SHP77 (cell line): ENCODE results near the gene FBXO44.
"Not testable (repeated sequence)": the region's sequence is repeated elsewhere in the genome, so short reads cannot be mapped to it uniquely, and the experiment has no call there.

Source experiments
- DNase-seq, 2 experiments: peaks; one replicate each; lab custom pipeline; 2025; lab: John Stamatoyannopoulos, UW

Gene FBXO44, protein sequence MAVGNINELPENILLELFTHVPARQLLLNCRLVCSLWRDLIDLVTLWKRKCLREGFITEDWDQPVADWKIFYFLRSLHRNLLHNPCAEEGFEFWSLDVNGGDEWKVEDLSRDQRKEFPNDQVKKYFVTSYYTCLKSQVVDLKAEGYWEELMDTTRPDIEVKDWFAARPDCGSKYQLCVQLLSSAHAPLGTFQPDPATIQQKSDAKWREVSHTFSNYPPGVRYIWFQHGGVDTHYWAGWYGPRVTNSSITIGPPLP

DNA sequence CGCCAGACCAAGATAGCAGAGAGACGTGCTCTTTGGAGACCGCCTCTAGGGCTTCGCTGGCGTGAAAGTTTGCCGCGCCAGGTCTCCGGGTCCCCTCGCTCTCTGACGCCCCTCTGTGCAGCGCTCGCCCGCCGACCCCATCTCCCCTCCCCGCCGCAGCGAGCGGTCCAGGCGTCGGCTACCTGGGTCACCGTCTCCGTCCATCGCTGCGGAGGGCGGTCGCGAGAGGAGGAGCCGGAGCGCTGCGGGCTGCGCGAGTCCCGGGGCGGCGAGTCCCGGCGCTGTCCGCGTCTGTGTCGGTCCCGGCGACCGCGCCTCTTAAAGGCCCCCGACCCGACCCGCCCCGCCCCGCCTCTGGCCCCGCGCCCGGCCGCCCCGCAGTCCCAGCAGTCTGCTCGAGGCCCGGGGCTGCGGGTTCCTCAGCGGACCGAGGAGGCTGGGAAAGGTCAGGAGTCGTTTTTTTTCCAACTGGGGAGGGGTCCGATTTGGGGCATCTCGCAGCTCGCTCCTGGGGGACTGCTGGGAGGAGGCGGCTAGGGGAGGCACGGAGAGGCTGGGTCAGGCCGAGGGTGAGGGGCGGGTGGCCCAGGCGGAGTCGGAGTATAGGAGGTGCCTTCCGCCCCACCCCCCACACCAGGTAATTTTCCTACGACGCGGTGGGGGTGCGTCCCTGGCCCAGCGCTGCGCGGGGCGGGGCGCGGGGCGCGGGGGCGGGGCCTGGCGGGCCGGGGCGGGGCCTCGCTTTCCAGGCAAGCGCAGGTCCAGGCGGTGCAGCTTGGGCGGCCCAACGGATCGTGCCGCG lies at the start of gene FBXO44, which contains the start of gene FBXO2:
Gene FBXO44 (plus strand): TSS at position 741 of the 802 bp plus-strand sequence. CDS start 959 bp downstream, outside the sequence.
Gene FBXO2 (minus strand): TSS at position 293 of the 802 bp plus-strand sequence. CDS start 89 bp downstream, at position 204.
- DNase-seq: no peak

DNA sequence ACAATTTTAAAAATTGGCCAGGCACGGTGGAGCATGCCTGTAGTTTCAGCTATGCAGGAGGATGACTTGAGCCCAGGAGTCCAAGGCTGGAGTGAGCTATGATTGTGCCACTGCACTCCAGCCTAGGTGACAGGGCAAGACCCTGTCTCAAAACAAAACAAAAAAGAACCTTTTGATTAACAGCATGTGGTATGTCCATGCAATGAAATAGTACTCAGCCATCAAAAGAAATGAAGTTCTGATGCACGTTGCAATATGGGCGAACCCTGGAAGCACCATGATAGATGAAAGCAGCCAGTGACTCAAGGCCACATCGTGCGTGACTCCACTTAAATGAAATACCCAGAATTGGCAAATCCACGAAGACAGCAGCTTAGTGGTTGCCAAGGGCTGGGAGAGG lies 47.9 kb upstream of the FBXO44 start:
- DNase-seq: no peak

DNA sequence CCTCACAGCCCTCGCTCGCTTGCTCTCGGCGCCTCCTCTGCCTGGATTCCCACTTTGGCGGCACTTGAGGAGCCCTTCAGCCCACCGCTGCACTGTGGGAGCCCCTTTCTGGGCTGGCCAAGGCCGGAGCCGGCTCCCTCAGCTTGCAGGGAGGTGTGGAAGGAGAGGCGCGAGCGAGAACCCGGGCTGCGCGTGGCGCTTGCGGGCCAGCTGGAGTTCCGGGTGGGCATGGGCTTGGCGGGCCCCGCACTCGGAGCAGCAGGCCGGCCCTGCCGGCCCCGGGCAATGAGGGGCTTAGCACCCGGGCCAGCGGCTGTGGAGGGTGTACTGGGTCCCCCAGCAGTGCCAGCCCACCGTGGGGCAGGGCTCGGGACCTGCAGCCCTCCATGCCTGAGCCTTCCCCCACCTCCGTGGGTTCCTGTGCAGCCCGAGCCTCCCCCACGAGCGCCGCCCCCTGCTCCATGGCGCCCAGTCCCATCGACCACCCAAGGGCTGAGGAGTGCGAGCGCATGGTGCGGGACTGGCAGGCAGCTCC lies 46.0 kb upstream of the FBXO44 start:
- DNase-seq: not testable (repeated sequence)

DNA sequence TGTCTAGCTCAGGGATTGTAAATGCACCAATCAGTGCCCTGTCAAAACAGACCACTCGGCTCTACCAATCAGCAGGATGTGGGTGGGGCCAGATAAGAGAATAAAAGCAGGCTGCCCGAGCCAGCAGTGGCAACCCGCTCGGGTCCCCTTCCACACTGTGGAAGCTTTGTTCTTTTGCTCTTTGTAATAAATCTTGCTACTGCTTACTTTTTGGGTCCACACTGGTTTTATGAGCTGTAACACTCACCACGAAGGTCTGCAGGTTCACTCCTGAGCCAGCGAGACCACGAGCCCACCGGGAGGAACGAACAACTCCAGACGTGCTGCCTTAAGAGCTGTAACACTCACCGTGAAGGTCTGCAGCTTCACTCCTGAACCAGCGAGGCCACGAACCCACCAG lies 45.3 kb upstream of the FBXO44 start:
- DNase-seq: not testable (repeated sequence)

DNA sequence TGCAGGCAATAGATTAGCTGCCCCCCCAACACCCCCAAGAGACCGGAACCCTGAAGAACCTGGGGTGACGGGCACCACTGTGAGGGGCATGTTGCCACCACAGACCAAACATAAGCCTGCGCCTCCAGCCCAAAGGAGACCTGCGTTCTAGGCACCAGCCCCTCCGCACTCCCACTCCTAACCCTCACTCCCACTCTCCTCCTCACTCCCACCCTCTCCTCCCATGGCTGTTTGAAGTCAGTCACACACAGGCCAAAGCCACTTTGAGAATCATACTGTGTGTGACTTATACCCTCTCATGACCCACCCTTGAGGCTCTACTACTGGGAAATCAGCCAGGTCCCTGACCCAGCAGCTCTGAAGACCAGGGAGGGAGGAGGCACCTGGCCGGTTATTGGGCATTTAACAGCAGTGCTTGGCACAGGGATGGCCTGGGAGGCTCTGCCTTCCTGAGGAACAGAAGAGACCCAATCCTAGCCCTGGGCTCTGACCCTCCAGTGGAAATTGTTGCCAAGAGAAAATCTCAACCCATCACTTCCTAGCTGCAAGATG lies 44.0 kb upstream of the FBXO44 start:
- no peak for DNase-seq

DNA sequence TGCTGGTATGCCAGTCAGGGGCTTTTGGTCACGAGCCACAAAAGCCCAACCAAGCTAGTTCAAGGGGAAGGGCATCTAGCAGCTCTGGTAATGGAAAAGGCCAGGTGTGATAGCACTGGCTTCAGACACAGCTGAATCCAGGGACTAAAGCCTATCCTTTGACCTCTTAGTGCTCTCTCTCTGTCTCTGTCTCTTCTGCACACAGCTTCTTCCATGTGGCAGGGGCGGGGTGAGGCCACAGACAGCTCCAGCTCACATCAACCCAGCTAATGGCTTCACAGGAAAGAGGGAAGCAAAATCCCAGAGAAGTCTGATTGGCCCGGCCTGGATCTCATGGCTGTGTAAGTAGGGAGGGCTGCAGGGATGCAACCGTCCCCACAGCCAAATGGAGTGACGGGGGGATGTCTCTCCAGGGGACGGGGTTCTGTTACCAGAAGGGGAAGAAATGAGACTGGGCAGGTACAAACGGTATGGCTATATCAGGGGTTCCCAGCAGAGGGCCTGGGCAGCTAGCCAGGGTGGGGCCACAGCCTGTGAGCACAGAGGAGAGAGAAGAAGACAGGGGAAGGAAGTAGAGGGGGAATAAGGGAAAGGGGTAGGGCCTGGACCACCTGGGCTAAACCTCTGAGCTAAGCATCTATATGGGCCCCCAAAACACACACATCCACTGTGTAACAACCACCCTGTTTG lies 42.9 kb upstream of the FBXO44 start:
- no peak for DNase-seq

DNA sequence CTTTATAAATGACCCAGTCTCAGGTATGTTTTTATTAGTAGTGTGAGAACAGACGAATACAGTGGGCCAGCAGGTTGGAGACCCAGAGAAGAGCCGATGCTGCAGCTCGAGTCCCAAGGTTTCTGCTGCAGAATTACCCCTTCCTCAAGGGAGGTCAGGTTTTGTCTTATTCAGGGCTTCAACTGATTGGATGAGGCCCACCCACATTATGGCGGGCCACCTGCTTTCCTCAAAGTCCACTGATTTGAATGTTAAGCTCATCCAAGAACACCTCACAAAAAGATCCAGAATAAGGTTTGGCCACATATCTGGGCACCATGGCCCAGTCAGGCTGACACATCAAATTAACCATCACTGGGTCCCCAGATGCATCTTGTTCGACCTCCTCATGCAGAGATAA lies 41.3 kb upstream of the FBXO44 start:
- DNase-seq: no peak

DNA sequence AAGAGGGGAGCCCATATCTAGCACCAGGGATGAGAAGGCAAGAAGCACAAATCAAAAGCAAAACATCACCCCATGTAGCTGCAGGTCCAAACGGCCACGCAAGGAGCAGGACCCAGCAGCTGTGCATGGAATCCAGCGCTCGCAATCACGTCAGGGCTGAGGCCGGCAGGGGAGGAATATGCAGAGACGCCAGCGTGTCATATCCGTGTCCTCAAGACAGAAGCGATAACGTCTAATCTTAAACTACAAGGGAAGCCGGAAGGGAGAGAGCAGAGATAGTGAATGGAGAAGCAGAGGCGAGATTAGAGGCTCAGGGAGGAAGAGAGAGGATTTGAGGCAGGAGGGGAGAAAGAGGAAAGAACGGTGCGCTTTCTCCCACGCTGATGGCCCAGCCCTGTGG lies 39.6 kb upstream of the FBXO44 start:
- no peak for DNase-seq

DNA sequence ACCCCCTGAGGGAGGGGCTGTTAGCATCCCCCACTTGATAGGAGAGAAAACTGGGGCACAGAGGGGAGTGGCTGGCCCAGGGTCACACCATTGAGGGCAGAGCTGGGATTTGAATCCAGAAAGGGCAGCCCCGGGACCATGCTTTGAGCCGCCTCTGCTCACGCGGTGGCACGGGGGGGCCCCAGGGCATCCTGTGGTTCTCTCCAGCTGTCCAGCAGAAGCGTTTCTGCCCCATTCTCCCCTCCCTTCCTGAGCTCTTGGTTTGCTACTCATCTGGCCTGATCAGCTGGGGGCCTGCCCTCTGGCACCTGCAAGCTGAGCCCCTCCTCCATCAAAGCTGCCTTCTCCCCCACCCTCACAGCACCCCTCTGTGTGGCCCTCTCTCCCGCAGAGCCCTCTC lies 37.9 kb upstream of the FBXO44 start:
- no peak for DNase-seq

DNA sequence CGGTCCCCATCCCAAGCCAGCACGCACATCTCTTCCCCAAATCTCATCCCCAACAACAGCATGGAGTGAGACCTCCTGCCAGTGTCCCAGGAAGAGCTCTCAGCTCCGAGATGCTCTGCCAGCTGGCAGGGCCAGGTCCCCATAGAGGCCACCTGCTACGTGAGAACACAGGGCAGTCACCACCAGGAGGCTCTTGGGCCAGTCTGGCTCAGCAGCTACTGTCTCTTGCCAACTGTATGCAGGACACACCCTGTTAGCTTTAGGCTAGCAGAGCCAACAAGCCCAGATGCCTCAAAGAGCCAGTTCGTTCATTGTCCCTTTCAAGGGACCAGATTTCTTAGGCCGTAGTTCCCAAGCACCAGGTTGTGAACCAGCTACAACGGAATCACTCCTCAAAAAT lies 37.4 kb upstream of the FBXO44 start:
- peak in 1 of 2 experiments; percentile 54 for DNase-seq

DNA sequence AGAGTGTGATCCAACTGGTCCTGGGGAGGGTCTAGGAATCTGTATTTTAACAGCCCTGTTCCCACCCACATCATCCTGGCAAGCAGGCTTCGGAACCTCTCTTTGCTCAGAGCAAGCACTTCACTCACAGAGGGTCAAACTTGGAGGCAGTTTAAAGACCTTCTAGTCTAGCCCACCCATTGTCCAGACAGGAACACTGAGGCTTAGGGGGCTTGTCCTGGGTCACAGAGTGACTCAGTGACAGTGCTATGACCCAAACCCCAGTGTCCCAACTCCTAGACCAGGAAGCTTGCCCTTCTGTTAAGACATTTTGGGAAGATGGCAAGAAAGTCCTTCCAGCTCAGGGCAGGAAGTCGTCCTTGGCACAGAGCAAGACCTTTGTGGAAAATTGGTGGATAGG lies 36.9 kb upstream of the FBXO44 start:
- DNase-seq: no peak

DNA sequence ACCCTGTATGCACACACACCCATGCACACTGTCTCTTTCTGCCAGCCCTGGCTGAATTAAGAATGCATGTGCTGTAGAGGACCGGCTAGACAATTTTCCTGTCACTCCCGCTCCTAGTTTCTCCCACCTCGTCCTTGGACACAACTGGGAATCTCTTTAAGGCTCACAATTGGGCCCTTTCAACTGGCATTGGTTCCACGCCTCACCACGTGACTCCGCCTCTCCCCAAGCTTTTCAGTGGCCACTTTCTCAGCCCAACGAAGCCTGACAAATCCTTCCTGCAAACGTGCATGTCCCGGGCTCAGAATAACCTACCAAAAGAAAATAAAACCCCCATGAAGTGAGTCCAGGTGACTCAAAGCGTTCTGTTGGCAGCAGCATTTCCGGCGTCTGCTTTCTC lies 34.3 kb upstream of the FBXO44 start:
- DNase-seq: no peak

DNA sequence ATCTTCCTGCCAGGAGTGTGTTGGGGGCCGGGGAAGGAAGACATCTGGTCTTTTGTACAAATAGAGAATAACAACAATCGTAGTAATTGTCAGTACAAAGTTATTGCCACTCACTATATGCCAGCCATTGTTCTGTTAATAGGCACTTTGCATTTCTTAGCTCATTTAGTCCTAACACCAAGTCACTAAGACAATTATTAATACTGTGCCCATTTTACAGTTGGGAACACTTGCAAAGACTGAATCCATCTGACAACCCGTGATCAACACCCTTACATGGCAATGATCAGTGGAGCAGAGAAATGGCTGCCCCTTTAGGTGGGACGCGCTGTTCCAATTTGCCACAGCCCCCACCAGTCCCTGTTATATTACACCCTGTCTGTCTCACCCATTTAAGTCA lies 33.8 kb upstream of the FBXO44 start:
- no peak for DNase-seq

DNA sequence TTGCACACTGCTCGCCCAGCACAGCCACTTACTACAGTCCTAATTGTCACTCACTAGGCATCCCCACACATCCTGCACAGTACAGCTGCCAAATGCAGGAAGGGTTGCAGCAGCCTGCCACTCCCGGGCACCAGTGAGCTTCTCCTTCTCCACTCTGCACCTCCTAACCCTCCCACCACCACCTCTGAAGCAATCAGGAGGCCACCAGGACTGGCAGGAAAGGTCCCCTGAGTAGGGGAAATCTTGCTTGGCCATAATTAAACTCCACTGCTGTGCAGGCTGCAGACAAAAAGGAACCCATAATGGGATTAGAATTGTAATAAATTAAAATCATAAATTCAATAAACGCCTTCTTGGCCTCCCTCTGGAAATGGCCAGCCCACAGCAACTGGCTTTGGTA lies 32.3 kb upstream of the FBXO44 start:
- DNase-seq: no peak

DNA sequence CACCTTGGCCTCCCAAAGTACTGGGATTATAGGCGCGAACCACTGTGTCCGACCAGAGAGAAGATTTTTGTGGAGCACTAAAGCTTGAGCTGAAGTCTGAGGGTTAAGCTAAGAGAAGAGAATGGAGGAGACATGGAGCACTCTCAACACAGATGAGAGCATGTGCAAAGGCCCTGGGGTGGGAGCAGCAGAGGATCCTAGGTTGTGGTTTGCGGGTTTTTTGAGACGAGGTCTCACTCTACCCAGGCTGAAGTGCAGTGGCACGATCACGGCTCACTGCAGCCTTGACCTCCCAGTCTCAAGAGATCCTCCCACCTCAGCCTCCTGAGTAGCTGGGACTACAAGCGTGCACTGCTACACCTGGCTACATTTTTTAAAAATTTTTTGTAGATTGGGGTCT lies 31.0 kb upstream of the FBXO44 start:
- DNase-seq: no peak

DNA sequence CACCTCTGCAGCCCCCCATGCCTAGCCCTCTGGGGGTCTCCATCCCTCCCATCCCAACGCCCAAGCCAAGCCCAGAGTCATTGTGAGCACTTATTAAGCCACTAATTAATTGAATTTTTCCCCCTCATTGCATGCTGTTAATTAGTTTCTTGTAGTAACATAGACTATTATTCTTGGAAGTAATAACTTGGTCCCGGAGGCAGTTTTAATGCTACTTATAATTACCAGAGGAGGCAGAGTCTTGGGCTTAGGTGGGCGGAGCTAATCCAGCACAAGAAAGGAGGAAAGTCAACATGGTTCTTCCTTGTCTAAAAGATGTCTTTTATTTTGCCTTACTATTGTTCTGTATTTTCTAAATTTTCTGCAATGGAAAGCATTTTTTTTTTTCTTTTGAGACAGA lies 28.1 kb upstream of the FBXO44 start:
- DNase-seq: no peak

DNA sequence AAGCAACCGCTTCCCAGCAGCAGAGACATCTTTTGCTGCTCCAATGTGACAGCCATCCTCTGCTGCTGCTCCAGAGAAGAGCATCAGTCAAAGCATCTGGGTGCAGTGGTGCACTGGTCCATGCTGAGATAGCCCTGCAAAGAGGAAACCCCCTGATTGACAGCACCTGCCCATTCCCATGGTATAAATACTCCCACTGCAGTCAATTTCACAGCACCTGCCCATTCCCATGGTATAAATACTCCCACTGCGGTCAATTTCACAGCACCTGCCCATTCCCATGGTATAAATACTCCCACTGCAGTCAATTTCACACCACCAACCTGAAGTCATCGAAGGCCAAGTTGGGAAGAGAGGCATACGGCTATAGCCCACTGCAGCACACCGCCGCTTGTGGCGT lies 25.9 kb upstream of the FBXO44 start:
- no peak for DNase-seq

DNA sequence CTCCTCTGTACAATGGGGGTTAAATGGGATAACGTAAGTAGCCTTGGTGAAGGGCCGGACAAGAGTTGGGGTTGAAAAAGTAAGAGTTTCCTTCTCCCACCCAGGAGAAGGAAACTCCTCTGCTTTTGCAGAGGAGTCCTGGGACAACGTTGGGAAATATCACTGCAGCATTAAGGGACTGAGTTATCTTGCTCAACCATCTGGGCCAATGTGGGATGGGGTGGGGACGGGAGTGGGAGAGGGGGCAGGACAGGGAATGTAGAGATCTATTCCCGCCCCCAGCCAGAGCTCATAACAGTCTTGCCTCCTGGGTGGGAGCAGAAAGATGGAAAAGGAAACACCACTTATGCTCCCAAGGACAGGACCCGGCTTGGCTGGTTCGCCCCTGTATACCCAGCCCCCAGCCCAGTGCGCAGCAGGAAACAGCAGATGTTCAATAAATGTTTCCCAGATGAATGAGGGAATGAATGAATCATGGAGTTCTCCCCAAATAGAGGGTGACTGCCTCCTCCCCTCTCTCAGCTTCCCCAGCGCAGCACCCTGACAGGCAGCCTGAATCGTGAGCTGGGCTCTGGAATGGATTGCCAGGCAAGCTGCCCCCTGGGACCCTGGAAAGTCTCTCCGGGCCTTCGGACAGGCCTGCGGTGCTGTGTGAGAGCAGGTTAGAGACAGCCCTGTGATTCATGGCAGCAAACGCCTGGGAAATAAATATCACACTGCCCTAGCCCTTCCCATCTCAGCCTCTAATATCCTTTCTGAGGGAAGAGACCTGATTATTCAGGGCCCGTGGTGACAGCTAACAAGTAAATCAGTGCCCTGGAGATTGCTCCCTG lies 25.3 kb upstream of the FBXO44 start:
- DNase-seq: no peak

DNA sequence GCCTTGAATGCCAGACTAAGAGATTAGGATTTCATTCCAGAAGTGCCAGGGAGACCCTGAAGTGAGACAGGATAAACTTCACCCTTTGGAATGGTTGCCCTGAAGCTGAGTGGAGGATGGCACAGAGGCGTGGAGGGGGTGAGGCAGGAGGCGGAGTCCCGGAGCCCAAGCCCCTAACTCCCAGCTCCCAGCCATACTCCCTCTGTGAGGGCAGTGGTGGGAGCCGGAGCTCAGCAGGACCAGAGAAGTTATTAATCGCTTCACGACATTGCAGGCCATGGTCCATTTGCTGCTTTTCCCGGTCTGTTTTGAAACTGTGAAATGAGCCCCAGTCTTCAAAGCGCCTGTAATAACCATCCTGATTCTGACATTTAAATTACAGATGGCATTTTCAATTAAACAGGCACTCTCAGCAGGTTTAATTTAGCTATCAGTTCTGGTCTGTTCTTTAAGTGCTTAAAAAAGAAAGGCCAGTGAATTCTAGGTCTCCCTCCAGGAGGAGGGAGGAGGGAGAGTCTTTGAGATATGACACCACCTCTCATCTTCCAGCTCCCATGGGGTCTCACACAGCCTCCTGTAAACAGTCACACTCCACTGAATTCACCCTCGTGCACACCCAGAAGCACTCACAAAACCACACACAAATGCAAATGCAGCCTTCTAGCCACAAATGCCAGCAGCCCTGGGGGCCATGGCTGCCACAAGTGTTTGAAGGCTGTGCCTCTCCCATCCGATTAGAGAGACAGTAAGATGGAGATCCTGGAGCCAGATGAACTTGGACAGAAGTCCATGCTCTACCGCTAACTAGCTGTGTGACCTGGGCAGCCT lies 20.1 kb upstream of the FBXO44 start:
- no peak for DNase-seq

DNA sequence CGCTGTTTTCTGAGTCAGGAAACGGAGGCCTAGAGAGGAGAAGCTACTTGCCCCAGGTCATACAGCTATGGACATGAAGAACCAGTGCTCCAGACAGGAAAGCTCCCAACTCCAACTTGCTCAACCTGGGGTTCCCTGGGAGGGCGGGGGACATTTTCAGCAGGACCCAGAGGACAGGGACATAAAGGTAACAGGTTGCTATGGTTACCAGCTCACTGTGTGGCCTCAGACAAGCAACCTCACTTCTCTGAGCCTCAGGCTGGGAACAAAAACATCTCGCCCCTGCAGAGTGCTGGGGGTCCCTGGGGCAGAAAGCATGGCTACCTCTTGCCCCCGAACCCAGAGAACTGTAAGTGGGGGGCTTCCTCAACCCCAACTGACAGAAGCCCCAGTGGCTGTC lies 16.6 kb upstream of the FBXO44 start:
- no peak for DNase-seq

DNA sequence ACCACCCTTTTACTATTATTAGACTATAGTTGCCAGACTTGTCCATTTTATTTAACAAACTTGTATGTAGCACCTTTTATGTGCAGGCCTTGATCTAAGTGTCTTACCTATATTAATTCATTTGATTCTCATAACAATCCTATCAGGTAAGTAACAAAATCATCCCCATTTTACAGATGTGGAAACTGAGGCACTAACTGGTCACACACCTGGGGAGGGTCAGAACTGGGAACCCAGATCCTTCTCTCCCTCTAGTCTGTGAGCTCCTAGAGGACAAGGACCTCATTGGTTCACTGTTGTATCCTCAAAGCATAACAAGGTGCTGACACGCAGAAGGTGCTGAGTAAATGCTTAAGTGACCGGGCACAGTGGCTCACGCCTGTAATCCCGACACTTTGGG lies 15.3 kb upstream of the FBXO44 start:
- DNase-seq: no peak
